ENCODE data around the gene RHEB.

The RHEB gene

GRCh38 chr7:151444632-151445031, 75.1 kb downstream of the RHEB start:
- no peak for DNase-seq

GRCh38 chr7:151442776-151443496, 76.8 kb downstream of the RHEB start:
- no peak for DNase-seq

GRCh38 chr7:151440799-151441445, 78.8 kb downstream of the RHEB start:
- no peak for DNase-seq

GRCh38 chr7:151439855-151440798, 79.6 kb downstream of the RHEB start, which contains the start of gene CRYGN:
CRYGN (minus strand) TSS chr7:151440141; CDS start chr7:151439917, 224 bp downstream.
- no peak for DNase-seq

GRCh38 chr7:151438864-151439601, 80.7 kb downstream of the RHEB start:
- DNase-seq, result no peak

GRCh38 chr7:151437866-151438516, 81.7 kb downstream of the RHEB start:
- DNase-seq, result no peak

GRCh38 chr7:151437159-151437553, 82.5 kb downstream of the RHEB start:
- DNase-seq, result no peak

- DNase-seq, result no peak
Observed at GRCh38 chr7:151436446-151437158, 83.1 kb downstream of the RHEB start.

GRCh38 chr7:151435971-151436370, 83.7 kb downstream of the RHEB start:
- no peak for DNase-seq

GRCh38 chr7:151435103-151435916, 84.4 kb downstream of the RHEB start:
- no peak for DNase-seq

GRCh38 chr7:151434549-151434948, 85.1 kb downstream of the RHEB start:
- no peak for DNase-seq

- no peak for DNase-seq
Observed at GRCh38 chr7:151433721-151434400, 85.8 kb downstream of the RHEB start.

- DNase-seq, result no peak
Observed at GRCh38 chr7:151432658-151433521, 86.8 kb downstream of the RHEB start.

GRCh38 chr7:151431768-151432311, 87.9 kb downstream of the RHEB start:
- DNase-seq, result no peak

- DNase-seq, result no peak
Observed at GRCh38 chr7:151431281-151431767, 88.4 kb downstream of the RHEB start.

GRCh38 chr7:151430391-151431205, 89.1 kb downstream of the RHEB start:
- no peak for DNase-seq

GRCh38 chr7:151429560-151430331, 89.9 kb downstream of the RHEB start:
- DNase-seq, result no peak
